RCC 7860 (cell line): Measurements from ENCODE around the gene FOXL2NB.
"Not testable (repeated sequence)": the region's sequence is repeated elsewhere in the genome, so short reads cannot be mapped to it uniquely, and the experiment has no call there.

Experiments used
- DNase-seq: peaks from one replicate; pipeline ENCODE4 v3.0.0-alpha.2; 2015; ENCODE audit warnings: low spot score
- FAIRE-seq: peaks from 2 replicates; lab custom pipeline; 2012; peaks lifted over from hg19 to GRCh38; lab: Jason Lieb, UNC

FOXL2NB gene

GRCh38 chr3:138946663-138947494 is at the start of gene FOXL2NB, which contains the start of gene FOXL2:
FOXL2NB (plus strand) TSS chr3:138947217; CDS start chr3:138947365, 148 bp downstream.
FOXL2 (minus strand) TSS chr3:138947137; CDS start chr3:138946722, 415 bp downstream.
- DNase-seq (no peak), FAIRE-seq (no peak)

DNA sequence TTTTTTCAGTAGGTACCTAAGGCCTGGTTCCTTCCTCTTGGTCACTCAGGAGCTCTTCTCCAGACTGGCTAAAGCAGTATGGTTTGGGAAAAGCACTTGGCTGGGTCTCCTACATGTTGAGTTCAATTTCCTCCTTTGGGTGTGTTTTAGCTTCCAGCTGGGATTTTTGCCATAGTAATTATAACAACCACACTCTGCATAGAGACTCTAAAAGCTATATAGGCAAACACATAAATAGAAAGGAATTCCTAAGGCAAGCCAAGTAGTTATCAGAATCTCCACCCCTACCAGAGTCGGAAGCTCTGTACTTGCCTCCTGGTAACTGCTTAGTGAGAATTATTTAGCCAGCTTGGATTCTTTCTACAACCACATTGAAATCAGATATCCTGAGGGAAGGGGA is 48.7 kb upstream of the FOXL2NB start:
- DNase-seq, result no peak
- no peak for FAIRE-seq

GRCh38 chr3:138898708-138899107 is 48.3 kb upstream of the FOXL2NB start:
- FAIRE-seq, result no peak
- no peak for DNase-seq

DNA sequence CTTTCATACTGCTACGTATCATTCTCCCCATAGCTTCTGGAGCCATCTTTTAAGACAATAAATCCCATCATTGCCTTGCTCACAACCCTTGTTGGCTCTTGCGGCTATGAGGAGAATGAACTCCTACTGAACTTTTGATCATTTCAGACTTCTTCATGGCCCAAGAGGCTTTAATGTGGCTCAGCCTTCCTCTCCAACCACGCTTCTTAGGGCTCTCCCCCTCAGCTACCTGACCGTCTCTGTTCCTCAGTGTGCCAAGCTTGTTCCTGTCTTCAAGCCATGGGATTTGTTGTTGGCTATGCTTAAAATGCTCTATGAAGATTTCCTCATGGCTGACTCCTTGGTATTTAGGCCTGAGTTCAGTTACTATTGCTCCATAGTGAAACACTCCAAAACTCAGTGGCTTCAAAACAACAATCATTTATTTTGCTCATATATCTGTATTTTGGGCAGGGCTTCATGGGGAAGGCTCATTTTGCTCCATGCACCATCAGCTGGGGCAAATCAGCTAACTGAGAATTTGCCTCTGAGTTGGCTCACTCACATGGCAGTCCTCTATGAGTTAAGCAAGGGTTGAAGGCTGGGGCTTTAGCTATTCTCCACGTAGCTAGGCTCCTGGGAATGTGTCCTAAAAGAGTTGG is 47.5 kb upstream of the FOXL2NB start:
- no peak for DNase-seq
- no peak for FAIRE-seq

DNA sequence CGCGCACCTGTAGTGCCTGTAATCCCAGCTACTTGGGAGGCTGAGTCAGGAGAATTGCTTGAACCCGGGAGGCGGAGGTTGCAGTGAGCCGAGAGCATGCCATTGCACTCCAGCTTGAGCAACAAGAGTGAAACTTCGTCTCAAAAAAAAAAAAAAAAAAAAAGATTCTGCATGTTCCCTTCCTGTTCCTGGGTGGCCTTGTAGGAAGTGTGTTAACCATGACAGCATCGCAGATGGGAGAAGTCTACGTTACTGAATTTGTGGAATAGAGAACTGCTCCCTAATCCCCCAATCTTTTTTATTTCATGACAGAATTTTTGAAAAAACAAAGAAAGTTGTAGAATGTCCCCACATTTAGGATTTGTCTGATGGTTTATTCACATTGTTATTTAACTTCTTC is 45.5 kb upstream of the FOXL2NB start:
- FAIRE-seq, result no peak
- no peak for DNase-seq

- no peak for FAIRE-seq
- no peak for DNase-seq
Observed at GRCh38 chr3:138902171-138902570, 44.8 kb upstream of the FOXL2NB start.

GRCh38 chr3:138907539-138907938 is 39.5 kb upstream of the FOXL2NB start:
- FAIRE-seq, result no peak

DNA sequence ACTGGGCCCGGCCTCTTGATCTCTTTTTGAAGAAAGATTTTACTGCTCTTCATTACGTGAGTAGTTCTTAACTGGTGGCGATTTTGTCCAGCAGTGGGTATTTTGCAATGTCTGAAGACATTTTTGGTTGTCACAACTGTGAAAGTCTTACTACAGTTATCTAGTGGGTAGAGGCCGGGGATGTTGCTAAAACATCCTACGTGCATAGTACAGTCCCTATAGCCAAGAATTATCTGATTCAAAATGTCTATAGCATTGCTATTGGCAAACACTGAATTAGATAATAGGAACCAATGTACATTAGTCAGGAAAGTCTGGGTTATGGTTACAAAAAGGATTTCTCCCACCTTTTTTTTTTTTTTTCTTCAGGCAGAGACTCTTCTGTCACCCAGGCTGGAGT is 38.2 kb upstream of the FOXL2NB start:
- FAIRE-seq (no peak), DNase-seq (no peak)

More at GRCh38 chr3:138907539-138907938, 39.5 kb upstream of the FOXL2NB start:
- no peak for DNase-seq

- FAIRE-seq, result no peak
- no peak for DNase-seq
Observed at GRCh38 chr3:138909904-138910303, 37.1 kb upstream of the FOXL2NB start.

- FAIRE-seq (no peak), DNase-seq (no peak)
Observed at GRCh38 chr3:138911621-138912020, 35.4 kb upstream of the FOXL2NB start.

DNA sequence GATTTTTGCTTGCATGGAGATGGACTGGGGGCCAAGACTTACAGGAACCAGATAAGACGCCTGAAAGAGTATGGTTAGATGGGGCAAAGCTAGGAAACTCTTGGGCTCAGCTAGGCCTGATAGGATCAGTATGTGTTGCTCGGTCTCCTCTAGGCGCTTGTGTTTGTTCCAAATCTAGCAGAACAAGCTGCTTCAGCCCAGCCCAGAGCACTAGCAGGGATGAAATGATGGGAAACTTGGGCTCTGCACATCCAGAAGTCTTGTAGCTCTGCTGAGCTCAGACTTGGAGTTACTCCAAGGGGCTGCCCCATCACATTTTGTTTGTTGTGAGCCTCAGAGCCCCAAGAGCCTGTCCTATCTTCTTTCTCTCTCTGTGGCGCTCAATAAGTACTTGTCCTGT is 34.8 kb upstream of the FOXL2NB start:
- DNase-seq (no peak), FAIRE-seq (no peak)

- FAIRE-seq (no peak), DNase-seq (no peak)
Observed at GRCh38 chr3:138913766-138914165, 33.3 kb upstream of the FOXL2NB start.

DNA sequence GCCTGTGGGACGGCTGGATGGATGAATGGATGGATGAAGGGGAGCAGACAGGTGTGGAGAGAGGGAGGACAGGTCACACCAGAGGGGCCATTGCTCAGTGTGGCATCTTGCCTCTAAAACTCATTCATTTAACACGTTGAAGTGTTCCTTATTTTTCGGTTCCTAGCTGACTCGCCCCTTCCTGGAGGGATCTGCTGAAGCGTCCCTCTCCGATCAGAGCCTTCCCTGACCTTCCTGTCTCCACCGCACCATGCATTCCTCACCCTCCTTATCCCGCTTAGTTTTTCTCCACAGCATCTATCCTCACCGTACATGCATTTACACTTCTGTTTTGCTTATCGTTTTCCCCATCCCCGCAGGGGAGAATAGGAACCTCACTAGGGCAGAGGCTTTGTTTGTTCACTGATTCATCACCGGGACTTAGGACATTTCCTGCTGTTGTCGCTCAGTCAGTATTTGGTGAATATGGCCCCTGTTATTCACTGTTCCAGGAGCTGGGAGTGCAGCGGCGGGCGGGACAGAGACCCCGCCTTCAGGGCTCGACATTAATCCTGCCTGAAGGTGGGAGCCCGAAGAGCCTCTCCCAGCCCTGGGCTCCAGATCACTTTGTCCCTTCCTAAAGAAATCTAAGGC is 32.0 kb upstream of the FOXL2NB start:
- DNase-seq, result peak; percentile 69
- FAIRE-seq, result no peak

GRCh38 chr3:138915503-138916498 is 31.2 kb upstream of the FOXL2NB start:
- no peak for FAIRE-seq
- peak; percentile 79 for DNase-seq

DNA sequence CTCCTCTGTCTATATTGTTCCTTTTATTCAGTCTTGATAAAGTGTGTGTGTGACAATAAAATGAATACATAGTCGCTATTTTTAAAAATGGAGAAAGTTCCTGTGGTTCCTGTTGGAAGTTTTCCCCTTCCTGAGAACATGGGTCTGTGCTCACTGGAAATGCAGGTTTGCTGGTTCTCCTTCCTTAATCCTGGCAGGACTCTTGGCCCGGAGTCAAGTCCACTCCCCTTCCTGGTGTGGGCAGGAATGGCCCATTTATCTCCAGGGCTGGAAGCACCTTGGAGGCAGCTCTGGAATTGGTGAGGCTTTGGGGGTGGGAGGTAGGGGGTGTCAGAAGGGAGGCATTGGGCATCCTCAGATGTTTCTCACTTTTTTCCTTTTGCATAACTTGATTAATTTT is 30.2 kb upstream of the FOXL2NB start:
- DNase-seq (no peak), FAIRE-seq (no peak)

DNA sequence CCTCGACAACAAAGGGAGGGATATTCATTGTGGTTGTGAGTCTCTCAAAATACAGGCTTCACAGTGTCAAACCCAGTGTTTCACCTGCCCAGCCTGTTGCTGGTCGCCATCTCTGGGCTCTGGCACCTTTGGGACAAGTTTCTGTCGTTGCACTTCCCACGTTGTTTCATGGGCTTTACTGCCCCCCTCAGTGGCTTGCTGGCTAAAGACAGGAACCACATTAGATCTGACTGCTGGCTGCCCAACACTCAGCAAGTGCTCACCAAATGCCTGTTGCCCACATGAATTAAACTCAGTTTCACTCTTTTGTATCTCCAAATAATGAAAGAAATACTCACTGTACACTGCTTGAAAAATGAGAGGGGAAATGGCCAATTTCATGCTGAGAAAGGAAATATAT is 27.7 kb upstream of the FOXL2NB start:
- FAIRE-seq (no peak), DNase-seq (no peak)

- DNase-seq (peak; percentile 84), FAIRE-seq (peak; percentile 94)
Observed at GRCh38 chr3:138921316-138922292, 25.4 kb upstream of the FOXL2NB start.

- not testable (repeated sequence) for FAIRE-seq, DNase-seq
Observed at GRCh38 chr3:138922400-138922799, 24.6 kb upstream of the FOXL2NB start.

- FAIRE-seq (no peak), DNase-seq (peak; percentile 66)
Observed at GRCh38 chr3:138923531-138923994, 23.5 kb upstream of the FOXL2NB start.
